ENCODE measurements around the gene SORCS2. TPM values are rescaled to one million over a fixed set of nuclear protein-coding genes. Genes with fewer than 3 reads are reported as not detected.

The SORCS2 gene
- total RNA-seq, 1 experiment from 2014 or later, result 4.1 TPM

DNA sequence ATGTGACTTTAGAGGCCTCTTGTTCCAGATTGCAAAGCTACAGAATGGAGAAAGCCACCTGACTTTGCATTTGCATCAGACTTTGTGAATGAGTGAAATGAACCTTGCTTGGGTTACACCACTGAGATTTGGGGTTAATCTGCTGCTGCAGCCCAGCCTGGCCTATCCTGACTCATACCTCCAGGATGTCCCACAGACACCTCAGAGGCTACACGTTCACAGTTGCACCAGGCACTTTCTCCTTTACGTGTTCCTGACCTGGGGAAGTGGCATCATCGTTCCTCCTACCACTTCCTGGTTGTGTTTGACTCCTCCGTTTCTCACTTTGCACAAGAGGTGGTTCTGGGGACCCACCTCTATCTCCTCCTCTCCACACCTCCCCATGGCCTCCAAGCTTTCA, 9.2 kb upstream of the SORCS2 start:
- intact Hi-C loops (cut with micrococcal nuclease), result no loop called here
- Histone ChIP-seq H3K79me2 (ENCODE audit: low read length) (no peaks in the 10 kb centered on the region), H3K4me1 (ENCODE audit: insufficient read depth, low read length) (no peaks in the 10 kb centered on the region), H3K27ac (ENCODE audit: low read length) (no peak overlapping the region), H3K27me3 (ENCODE audit: low read length) (no peaks in the 10 kb centered on the region), H3K9me3 (ENCODE audit: low read length) (0 out of 2 replicates have a peak, but pooled peaks cover 3% of the 10 kb centered on the region), H4K20me1 (ENCODE audit: low read length) (no peaks in the 10 kb centered on the region), H3K9ac (ENCODE audit: low read length) (no peak overlapping the region), H3K4me3 (ENCODE audit: low read length) (no peak overlapping the region), H3K4me2 (ENCODE audit: low read length) (no peak overlapping the region), H3K9me2 (replicated peaks; ENCODE audit: low read length) (no peaks in the 10 kb centered on the region), H3F3A (ENCODE audit: low read length, unreplicated experiment) (no peaks in the 10 kb centered on the region), H2AFZ (ENCODE audit: low read length) (no peak overlapping the region), H3K36me3 (ENCODE audit: low read depth, low read length) (no peaks in the 10 kb centered on the region)
- ATAC-seq (no peak), DNase-seq (no peak)
- TF ChIP-seq EZH2 (IDR thresholded peaks at IDR 0.05; ENCODE audit: low read length, unreplicated experiment), result no peak
- CTCF ChIA-PET, result no interaction called here
- no TSS peak for BruUV-seq (replicated peaks)
- POLR2A ChIA-PET (ENCODE audit: unreplicated experiment), result no interaction called here

DNA sequence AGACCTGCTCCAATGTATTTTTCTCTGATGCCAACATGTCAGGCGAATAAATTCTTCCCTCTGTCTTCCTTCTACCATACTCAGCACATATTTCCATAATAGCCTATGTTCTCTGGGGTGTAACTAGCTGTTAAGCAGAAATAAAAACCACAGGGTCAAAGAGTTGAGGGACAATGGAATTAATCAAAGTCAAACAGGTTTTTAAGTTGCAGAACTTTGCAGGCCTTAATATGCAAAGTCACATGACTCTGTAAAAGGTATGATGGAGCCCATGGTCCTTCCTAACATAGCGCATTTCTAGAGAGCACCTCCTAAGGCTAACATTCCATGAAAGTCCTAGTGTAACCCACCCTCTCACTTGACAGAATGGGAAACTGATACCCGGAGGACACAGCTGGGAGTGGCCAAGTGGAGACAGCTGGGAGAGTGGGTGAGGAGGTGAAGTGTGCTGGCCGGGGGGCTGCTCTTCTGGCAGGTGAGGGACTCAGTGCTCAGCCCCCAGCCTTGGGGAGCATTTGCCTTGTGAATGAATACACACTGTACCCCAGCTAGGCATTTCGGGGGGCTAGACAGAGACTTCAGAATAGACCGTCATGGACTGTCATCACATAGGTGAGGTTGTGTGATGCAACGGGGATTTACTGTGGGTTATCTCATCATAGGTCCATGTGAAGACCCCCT, 8.4 kb upstream of the SORCS2 start:
- H3K4me1 ChIP-seq (ENCODE audit: insufficient read depth, low read length), result no peaks in the 10 kb centered on the region
- H3K36me3 ChIP-seq (ENCODE audit: low read depth, low read length), result no peaks in the 10 kb centered on the region
- no peaks in the 10 kb centered on the region for H3K27me3 ChIP-seq (ENCODE audit: low read length)
- intact Hi-C loops (cut with micrococcal nuclease), result no loop called here
- H3K79me2 ChIP-seq (ENCODE audit: low read length), result no peaks in the 10 kb centered on the region
- no peak overlapping the region for H3K4me2 ChIP-seq (ENCODE audit: low read length)
- DNase-seq (no peak), ATAC-seq (no peak)
- CTCF ChIA-PET, result no interaction called here
- H3K4me3 ChIP-seq (ENCODE audit: low read length), result no peak overlapping the region
- no TSS peak for BruUV-seq (replicated peaks)
- no peak overlapping the region for H3K27ac ChIP-seq (ENCODE audit: low read length)
- POLR2A ChIA-PET (ENCODE audit: unreplicated experiment), result no interaction called here
- H3K9ac ChIP-seq (ENCODE audit: low read length), result no peak overlapping the region
- no peaks in the 10 kb centered on the region for H3F3A ChIP-seq (ENCODE audit: low read length, unreplicated experiment)
- no peaks in the 10 kb centered on the region for H3K9me2 ChIP-seq (replicated peaks; ENCODE audit: low read length)
- 0 out of 2 replicates have a peak, but pooled peaks cover 3% of the 10 kb centered on the region for H3K9me3 ChIP-seq (ENCODE audit: low read length)
- TF ChIP-seq EZH2 (IDR thresholded peaks at IDR 0.05; ENCODE audit: low read length, unreplicated experiment) (no peak), EZH2phosphoT487 (IDR thresholded peaks at IDR 0.05; ENCODE audit: borderline replicate concordance, low read length) (no peak)
- H2AFZ ChIP-seq (ENCODE audit: low read length), result no peak overlapping the region
- H4K20me1 ChIP-seq (ENCODE audit: low read length), result no peaks in the 10 kb centered on the region

DNA sequence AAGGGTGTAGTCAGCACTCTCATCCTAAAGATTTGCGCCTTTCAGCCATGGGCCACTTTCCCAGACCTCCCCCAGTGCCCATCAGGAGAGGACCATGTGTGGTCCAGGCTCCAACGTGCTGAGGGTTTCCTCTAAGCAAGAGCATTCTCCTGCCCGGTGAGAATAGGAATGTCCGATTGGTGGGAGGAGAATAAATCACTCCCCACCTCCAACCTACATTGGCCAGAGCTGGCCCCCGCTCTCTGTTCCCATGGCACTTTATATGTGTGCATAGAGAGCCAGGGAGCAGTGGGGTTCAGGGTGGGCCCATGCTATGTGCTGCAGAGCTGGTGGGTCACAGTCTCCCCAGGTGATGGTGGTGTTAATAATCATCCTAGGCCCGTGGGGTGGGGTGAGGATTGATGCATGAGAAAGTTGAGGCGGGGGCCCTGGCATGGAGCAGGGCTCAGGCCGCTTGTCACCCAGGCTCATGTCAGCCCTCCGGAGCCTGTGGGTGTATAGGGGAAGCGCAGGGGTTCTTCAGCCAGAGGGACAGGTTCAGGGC, 6.8 kb upstream of the SORCS2 start:
- no peaks in the 10 kb centered on the region for H3K36me3 ChIP-seq (ENCODE audit: low read depth, low read length)
- H3K79me2 ChIP-seq (ENCODE audit: low read length), result no peaks in the 10 kb centered on the region
- H3K27me3 ChIP-seq (ENCODE audit: low read length), result no peaks in the 10 kb centered on the region
- H3F3A ChIP-seq (ENCODE audit: low read length, unreplicated experiment), result no peaks in the 10 kb centered on the region
- ChIA-PET POLR2A (ENCODE audit: unreplicated experiment) (no interaction called here), CTCF (no interaction called here)
- no peak overlapping the region for H3K9ac ChIP-seq (ENCODE audit: low read length)
- TF ChIP-seq EZH2phosphoT487 (IDR thresholded peaks at IDR 0.05; ENCODE audit: borderline replicate concordance, low read length), result no peak
- TF ChIP-seq CTCF (conservative IDR thresholded peaks at IDR 0.05; ENCODE audit: low read depth, low read length), result no peak
- no peak for TF ChIP-seq EZH2 (IDR thresholded peaks at IDR 0.05; ENCODE audit: low read length, unreplicated experiment)
- intact Hi-C loops (cut with micrococcal nuclease), result no loop called here
- ATAC-seq, result no peak
- no peak overlapping the region for H3K4me3 ChIP-seq (ENCODE audit: low read length)
- no peaks in the 10 kb centered on the region for H3K9me2 ChIP-seq (replicated peaks; ENCODE audit: low read length)
- no peak for DNase-seq
- H2AFZ ChIP-seq (ENCODE audit: low read length), result no peak overlapping the region
- H3K4me2 ChIP-seq (ENCODE audit: low read length), result no peak overlapping the region
- no peaks in the 10 kb centered on the region for H4K20me1 ChIP-seq (ENCODE audit: low read length)
- H3K27ac ChIP-seq (ENCODE audit: low read length), result no peak overlapping the region
- H3K4me1 ChIP-seq (ENCODE audit: insufficient read depth, low read length), result no peaks in the 10 kb centered on the region
- no TSS peak for BruUV-seq (replicated peaks)
- no peaks in the 10 kb centered on the region for H3K9me3 ChIP-seq (ENCODE audit: low read length)

Data from PC-3 (cell line).